Right renal pelvis (tissue), 4 donors: ENCODE data around the gene MASP2. TPM values are rescaled to one million over a fixed set of nuclear protein-coding genes. Genes with fewer than 3 reads are reported as not detected.
"Not testable (repeated sequence)": the region's sequence is repeated elsewhere in the genome, so short reads cannot be mapped to it uniquely, and the experiment has no call there.

Experiments used
- DNase-seq, 4 donors: peaks; one replicate each; pipeline ENCODE4 v3.0.0-alpha.2; 2013; ENCODE audit warnings: low read depth in 4 of 4, low spot score in 3 of 4, missing footprints in 1 of 4
- polyA plus RNA-seq, 4 donors: library from polyadenylated mRNA; unstranded; fragments of 120-200 nt; gene quantifications; one replicate each; pipeline ENCODE4 v1.2.1, GENCODE V29; 2013; ENCODE audit not compliant: insufficient read length in 4 of 4

The MASP2 gene
- polyA plus RNA-seq, 4 donors, result 2.6 to 6.0 (median 3.9) TPM

DNA sequence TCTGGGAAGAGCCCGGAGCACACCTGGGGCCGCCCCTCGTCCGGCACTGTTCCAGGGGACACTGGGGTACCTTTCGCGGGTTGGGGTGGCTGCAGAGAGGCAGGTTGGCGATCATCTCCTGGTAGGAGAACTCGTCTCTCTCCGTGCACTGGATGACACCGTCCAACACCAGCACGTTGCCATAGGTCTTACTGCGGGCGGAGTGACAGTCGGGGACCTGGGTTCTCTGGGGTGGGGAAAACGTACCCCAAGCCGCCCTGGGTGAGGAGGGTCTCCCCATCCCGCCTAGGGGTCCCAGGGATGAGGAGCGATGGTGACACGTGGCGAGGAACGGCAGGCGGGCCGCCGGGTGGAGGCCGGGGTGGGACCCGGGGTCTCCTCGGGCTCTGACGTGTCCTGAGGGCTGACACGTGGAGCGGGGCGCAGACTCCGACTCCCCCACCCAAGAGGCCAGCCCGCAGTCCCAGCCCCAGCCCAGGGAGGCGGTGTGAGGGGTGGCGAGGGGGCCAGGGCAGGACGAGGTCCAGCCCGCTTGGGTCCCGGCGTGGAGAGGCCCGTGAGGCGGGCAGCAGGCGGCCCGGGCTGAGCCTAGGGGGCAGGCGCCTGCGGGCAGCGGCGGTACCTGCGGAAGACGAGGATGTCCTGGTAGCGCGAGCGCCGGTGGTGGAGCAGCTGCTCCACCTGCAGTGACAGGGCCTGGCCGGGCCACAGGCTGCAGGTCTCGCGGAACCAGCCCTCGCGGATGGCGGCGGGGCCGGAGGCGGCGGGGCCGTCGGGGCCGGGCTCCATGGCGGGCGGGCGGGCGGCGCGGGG lies 12.3 kb upstream of the MASP2 start:
- no peak for DNase-seq

DNA sequence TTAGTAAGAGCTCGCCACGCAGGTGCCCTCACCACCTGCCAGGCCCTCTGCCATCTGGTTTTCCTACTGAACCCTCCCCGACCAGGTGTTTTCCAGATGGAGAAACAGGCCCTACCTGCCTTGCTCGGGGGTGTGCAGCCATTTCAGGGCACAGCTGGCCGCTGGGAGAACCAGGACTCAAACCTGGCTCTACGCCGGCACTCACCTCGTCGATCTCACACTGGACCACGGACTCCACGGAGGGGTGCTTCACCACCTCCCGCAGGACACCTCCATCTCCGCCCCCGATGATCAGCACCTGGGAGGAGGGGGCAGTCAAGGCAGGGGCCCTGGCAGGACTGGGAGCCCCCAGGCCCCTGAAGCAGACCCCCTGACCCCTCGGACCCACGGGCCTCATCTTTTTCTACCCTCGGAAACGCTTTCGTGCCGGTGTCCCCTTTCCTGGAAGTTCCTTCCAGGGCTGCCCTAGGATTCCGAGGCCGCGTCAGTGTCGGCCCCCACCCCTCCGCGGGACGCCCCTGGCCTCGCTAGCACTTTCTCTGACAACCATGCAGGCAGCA lies 11.6 kb upstream of the MASP2 start:
- no peak for DNase-seq

DNA sequence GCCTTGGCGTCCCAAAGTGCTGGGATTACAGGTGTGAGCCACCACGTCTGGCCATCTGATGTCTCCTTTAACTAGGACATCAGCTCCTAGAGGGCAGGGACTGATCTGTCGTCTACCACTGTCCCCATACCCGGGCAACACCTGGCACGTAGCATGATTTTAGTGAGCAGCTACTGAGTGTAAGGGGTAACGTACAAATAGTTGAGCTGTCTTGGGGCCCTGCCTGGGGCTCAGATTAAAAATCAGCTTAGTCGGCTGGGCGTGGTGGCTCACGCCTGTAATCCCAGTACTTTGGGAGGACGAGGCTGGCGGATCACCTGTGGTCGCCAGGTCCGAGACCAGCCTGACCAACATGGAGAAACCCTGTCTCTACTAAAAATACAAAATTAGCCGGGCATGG lies 11.0 kb upstream of the MASP2 start:
- no peak for DNase-seq

DNA sequence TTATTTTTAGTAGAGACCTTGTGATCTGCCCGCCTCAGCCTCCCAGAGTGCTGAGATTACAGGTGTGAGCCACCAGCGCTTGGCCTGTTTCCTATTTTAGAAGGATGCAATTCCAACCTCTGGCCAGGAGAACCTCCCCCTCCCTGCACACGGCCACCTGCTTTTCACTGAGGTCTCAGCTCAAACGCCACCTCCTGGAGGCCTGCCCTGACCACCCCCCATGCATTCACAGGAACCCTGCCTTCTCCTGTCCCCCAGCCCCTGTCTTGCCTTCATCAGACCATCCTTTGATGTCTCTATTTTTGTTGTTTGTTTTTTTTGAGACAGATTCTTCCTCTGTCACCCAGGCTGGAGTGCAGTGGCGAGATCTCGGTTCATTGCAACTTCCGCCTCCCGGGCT lies 10.4 kb upstream of the MASP2 start:
- DNase-seq, result no peak

DNA sequence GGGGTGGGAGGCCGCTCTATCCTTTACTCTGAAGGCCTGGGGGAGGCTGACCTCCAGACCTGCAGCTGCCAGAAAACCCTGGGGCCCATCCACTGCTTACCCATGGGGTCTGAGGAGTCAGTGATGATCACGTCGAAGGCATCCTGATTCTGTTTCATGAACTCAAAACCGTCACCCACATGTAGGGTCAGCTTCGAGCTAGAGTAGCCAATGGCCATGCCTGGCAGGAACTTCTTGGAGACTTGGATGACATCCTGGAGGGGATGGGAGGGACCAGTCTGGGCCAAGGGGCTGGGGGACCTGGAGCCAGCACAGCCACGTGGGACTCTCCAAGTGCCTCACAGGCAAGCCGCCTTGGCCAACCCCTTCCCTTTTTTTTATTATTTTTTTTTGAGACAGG lies 9.5 kb upstream of the MASP2 start:
- no peak for DNase-seq

DNA sequence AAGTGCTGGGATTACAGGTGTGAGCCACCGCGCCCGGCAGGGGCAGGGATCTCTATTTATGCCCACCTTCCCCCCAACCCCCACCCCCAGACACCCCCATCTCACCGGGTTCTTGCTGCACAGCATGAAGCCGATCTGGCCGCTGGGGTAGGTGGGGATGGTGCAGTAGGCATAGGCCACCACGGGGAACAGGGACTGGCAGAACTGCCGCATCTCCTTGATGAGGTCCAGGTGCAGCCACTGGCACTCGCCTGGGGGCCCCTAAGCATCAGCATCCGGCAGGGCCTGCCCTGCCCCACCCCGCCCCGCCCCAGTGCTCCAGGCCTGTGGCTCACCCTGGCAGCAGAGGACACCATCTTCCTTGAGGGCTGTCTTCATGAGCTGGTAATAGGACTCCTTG lies 8.6 kb upstream of the MASP2 start:
- DNase-seq, result no peak

DNA sequence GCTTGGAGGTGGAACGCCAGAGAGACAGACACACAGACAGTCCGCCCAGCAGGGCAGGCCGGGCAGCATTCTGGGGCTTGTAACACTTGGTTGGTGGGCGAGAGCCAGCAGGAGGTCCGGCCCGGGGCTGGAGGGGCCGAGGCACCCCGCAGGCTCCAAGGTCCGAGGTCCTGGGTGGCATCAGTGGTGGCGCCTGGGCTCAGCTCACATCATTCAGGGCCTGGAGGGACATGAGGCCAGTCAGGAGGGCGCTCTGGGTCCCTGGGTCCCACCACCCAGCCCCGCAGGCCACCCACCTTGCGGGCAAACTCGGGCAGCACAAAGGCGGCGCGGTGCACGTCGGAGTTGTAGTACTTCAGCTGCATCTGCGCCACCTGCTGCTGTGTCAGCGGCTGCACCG lies 7.6 kb upstream of the MASP2 start:
- DNase-seq, result no peak

DNA sequence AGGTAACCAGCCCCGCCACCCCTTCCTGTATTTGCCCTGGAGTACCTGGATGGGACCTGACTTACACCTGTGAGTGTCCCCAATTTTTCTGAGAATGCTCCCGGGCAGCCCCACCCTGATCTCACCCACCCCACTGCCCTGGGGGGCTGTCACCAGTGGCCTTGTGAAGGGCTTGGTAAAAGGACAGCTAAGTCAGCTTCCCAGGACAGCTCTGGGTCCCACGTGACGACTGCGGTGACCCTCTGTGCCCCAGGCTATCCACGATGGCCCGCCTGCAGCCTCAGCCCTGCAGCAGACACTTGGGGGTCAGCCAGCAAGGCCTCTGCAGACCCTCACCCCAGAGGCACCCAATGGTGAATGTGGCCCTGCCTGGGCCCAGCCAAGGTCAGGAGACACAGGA lies 7.1 kb upstream of the MASP2 start:
- no peak for DNase-seq

DNA sequence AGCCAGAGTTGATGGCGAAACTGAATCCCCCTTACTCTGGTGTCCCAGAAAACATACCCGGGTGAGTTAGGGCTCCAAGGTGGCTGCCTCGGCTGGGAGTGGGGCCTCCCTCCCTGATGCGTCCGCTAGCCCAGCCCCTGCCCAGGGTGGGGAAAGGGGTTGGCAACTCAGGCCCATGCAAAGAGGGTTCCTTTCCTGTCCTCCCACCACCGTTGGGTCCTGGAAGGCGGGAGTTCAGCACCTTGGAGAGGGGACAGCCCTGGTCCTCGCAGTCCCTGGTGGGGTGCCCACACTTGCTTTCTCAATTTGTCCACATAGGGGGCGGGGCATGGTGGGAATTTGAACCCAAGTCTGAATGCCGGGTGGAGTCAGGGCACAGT lies 6.7 kb upstream of the MASP2 start:
- no peak for DNase-seq

DNA sequence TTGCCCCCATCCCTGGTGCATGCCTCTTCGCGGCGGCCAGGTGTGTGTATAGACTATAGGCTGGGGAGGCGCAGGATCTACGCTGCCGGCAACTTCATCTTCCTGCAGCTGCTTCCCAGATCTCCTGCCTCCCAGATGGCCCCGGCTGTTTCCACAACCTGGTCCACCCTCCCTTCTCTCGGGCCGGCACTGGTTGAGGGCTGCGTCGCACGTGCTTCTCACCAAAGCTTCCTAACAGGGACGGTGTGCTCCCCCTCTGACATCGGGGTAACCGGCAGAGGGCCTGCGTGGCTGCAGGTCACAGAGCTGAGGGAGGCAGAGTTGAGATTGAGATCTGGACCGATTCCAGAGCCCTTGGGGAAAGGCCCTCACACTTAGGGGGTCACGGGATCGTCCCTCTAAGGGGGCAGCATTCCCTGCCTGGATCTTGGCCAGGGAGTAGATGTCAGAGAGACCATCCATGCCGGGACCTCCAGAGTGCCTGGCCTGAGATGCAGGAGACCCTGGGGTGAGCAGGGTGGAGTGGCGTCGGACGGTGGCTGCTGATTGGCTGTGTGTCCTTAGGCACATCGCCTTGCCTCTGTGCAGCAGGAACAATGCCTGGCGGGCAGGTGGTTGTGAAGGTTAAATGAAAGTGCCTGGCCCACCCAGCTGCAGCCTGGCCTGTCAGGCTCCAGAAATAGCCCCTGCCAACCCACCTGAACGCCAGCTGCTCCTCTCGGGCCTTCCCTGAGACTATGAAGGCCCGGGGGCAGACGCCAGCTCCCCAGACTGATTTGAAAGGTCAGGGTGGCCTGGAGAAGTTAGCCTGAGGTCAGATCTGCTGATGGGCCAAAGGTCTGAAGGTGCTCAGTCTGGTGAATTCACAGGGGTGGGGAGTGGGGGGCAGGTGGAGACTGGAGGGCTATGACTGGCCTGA lies 6.1 kb upstream of the MASP2 start:
- no peak for DNase-seq

DNA sequence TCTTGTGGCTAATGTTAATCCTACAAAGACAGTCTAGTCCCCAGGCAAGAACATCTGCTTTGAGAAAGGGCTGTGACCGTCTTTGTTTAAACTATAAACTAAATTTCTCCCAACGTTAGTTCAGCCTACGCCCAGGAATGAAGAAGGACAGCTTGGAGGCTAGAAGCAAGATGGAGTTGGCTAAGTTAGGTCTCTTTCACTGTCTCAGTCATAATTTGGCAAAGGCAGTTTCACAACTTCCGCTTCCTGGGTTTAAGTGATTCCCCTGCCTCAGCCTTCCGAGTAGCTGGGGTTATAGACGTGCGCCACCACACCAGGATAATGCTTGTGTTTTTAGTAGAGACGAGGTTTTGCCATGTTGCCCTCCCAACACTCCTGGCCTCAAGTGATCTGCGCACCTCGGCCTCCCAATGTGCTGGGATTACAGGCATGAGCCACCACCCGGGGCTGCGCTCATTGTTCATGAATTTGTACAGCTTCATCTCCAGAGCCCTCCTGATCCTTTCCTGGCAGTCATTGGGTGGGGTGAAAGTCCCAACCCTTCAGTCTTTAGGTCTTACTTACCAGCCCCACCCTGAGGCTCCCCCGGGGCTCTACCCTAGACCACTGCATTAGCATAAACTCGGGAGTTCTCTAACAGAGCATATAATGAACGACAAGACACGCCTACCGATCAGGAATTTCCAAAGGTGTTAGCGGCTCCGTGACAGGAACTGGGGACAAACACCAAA lies 4.9 kb upstream of the MASP2 start:
- no peak for DNase-seq

DNA sequence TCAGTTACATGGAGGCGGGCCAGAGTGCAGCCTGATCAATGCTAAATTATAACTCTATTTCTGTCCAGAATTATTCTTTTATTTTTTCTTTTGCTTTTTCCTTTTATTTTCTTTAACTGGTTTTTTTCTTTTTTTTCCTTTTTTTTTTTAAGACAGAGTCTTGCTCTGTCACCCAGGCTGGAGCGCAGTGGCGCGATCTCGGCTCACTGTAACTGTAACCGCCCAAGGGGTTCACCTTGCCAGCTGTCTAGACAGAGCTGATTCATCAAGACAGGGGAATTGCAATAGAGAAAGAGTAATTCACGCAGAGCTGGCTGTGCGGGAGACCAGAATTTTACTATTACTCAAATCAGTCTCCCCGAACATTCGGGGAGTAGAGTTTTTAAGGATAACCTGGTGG lies 4.1 kb upstream of the MASP2 start:
- DNase-seq, result not testable (repeated sequence)

DNA sequence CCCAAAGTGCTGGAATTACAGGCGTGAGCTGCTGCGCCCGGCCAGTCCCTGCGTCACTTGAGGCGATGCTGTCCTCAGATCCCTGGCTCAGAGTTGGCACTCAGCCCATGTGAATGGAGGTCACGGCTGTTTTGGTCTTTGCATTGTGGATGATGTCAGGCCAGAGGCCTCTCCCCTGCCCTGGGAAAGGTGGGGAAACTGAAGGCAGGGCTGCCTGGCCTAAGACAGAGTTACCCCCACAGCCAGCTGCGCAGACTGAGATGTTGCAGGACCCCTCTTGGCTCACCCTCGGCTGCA lies 821 bp downstream of the MASP2 start:
- DNase-seq, result no peak

DNA sequence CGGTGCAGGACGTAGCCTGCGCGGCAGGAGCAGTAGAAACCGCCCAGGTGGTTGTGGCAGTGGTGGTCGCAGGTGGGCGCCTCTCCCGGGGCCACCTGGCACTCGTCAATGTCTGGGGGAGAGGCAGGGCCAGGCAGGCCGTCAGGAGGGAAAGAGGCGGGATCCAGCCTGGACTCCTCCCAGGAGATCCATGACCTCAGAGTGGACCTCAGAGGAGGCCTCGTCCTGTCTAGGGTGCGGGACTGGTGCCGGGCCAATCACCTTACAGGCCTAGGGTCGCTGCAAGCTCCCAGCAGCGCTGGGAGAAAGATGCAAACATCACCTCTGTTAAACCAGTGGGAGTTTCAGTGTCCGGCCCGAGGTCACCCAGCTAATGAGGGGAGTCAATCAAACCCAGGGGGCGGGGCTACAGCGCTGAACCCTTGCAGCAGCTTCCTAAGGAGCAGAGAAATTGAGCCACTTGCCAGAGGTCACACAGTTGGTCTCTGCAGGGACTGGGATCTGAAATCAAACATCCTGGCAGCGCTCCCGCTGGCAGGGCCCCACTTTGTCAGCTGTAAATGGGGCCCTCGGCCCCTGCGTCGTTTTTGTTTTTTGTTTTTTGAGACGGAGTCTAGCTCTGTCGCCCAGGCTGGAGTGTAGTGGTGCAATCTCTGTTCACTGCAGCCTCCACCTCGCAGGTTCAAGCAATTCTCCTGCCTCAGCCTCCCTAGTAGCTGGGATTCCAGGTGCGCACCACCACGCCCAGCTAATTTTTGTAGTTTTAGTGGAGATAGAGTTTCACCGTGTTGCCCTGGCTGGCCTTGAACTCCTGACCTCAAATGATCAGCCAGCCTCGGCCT lies 1.4 kb downstream of the MASP2 start:
- DNase-seq, result no peak

DNA sequence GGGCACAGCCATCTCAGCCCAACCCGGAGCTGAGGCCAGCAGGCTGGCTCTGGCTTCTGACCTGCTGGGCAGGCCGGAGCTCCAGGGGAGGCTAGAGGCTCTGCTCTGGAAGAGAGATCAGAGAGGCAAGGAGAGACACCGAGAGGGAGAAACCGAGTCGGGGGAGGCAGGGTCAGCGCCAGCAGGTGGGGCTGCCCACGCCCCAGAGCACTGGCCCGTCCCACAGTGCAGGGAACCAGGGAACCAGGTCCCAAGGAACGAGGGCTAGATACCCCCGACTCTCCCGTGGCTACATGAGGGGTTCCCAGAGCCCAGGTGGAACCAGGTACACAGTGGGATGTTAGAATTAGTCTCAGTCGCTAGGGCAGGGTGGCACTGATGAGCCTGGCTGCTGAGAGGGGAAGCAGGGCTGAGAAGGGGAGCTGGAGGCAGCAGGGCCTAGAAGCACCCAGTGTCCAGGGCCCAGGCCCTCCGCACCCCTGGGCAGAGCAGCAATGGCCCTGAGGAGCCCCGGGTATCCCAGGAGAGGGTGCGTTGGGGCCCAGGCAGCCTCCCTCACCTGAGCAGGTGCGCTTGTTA lies 2.1 kb downstream of the MASP2 start:
- DNase-seq, result no peak

DNA sequence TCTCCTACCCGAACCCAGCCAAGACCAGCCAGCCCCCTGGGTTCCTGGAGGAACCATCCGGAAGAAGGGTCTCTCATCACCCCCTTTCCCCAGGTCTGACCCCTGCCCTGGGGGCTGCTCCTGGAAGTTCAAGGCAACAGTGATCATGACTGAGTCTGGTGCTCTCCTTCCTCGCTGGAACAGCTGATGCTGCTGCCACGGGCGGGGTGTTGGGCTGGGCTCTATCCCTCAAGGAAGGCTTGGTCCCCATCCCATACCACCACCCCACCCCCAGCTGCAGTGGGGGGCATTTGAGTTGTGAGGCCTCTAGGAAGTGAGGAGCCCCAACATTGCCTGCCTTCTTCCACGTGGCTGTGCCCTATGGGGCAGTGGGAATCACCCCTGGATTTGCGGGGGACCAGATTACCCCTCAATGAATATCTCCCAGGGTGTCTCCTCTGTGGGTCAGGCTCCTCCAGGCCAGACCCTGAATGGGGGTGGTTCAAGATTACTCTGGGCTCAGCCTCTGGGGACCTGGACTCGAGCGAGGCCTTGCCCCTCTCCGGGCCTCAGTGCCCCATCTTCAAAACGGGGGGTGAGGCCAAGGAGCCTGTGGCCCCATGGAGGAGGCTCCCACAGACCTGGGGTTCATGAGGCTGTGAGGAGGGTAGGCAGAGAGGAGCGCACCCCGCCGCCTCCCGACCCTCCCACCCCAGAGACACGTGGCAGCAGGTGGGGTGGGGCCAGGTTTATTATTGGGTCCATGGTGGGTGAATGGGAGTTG lies 2.8 kb downstream of the MASP2 start:
- no peak for DNase-seq

DNA sequence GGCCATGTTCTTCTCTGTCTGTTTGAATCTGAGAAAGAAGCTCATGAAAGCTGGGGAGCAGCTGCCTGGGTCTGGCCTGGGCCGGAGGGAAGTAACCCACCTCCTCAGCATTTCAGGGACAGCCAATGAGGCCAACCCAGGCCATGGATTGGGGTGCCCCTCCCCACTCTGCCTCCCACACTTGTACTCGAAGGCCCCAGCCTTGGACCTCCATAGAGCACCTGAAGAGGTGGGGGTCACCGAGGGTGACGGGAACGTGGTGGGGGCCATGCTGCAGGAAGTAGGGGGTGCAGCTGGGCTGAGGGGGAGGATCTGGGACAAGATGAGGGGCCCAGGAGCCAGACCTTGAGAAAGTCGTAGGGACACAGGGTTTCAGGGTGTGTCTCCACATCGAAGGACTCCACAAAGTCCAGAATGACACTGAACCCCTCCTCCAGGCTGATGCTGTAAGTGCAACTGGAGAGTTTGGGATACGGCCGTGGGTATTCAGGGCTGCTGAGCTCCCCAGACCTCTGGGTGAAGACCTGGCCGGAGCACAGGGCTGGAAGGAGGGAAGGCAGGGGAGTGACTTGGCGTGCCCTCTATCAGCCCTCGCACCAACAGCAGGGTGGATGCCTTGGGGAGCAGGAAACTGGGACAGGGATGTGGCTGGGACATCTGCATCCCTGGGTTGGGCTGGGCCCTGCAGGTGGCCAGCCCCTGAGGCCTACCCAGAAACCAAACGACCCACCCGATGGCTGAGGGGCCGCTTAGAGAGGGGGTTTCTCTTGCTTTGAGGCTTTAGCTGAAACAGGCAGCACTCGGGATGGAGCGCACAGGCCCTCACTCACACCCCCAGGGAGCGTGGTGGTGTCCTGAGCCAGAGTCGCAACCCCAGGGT lies 3.8 kb downstream of the MASP2 start:
- DNase-seq, result no peak

DNA sequence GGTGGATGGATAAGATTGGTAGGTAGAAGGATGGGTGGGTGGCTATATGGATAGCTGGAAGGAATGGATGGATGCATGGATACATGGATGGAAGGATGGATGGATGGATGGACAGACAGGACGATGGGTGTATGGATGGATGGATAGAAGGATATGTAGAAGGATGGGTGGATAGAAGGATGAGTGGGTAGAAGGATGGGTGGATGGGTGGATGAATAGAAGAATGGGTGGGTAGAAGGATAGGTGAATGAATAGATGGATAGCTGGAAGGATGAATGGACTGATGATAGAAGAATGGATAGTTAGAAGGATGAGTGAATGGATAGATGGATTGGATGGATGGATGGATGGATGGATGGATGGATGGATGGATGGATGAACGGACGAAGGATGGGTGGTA lies 5.0 kb downstream of the MASP2 start:
- no peak for DNase-seq
